HL-60 (cell line): Measurements from ENCODE around the gene IMMP2L.

Experiments
- DNase-seq, 2 experiments: peaks; one replicate each; pipeline ENCODE4 v3.0.0-alpha.2; 2010 to 2020; ENCODE audit warnings: low read depth in 1 of 2, low spot score in 1 of 2
- H3K27ac ChIP-seq: fragments of 250-450 bp; sonication (Bioruptor Pico); replicated peaks from 2 replicates; pipeline ENCODE4 v1.5.1; 2020; ENCODE audit warnings: mild to moderate bottlenecking, moderate library complexity
- H3K27me3 ChIP-seq: fragments of 250-450 bp; sonication (Bioruptor Pico); 2 replicates; pipeline ENCODE4 v1.5.1; 2021; ENCODE audit warnings: mild to moderate bottlenecking, moderate library complexity; ENCODE audit not compliant: insufficient read depth, poor library complexity, severe bottlenecking
- H3K4me3 ChIP-seq: replicated peaks from 2 replicates; pipeline ENCODE4 v1.5.1; 2011; ENCODE audit warnings: mild to moderate bottlenecking, control low read depth, low read length; ENCODE audit not compliant: insufficient read depth
- CTCF ChIP-seq: IDR thresholded peaks from one replicate; pipeline ENCODE4 v1.5.1; 2011; ENCODE audit warnings: low read length, control low read depth, inconsistent platforms; ENCODE audit not compliant: insufficient read depth
- GABPA ChIP-seq: IDR thresholded peaks from 2 replicates; pipeline ENCODE4 v1.6.1; 2012; ENCODE audit warnings: low read depth
- POLR2AphosphoS5 ChIP-seq: IDR thresholded peaks from 2 replicates; pipeline ENCODE4 v1.6.1; 2012; ENCODE audit warnings: low read depth
- REST ChIP-seq: IDR thresholded peaks from 2 replicates; pipeline ENCODE4 v1.6.1; 2012; ENCODE audit warnings: low read depth; ENCODE audit not compliant: insufficient replicate concordance
- SPI1 ChIP-seq: IDR thresholded peaks from 2 replicates; pipeline ENCODE4 v1.6.1; 2012; ENCODE audit warnings: low read depth, mild to moderate bottlenecking, borderline replicate concordance

The IMMP2L gene

GRCh38 chr7:110813986-110814385 lies 748.3 kb downstream of the IMMP2L start:
- no peak for TF ChIP-seq CTCF
- no peak for TF ChIP-seq GABPA
- TF ChIP-seq SPI1, result no peak
- TF ChIP-seq POLR2AphosphoS5, result no peak
- no peak for TF ChIP-seq REST
- no peak for DNase-seq
- no peaks in the 10 kb centered on the region for H3K27me3 ChIP-seq
- H3K4me3 ChIP-seq, result no peak overlapping the region
- H3K27ac ChIP-seq, result no peak overlapping the region

- H3K27me3 ChIP-seq, result no peaks in the 10 kb centered on the region
- no peak overlapping the region for H3K4me3 ChIP-seq
- TF ChIP-seq REST (no peak), GABPA (no peak), CTCF (no peak), SPI1 (no peak), POLR2AphosphoS5 (no peak)
- no peak overlapping the region for H3K27ac ChIP-seq
- no peak for DNase-seq
Measured at GRCh38 chr7:110809832-110810231, 752.5 kb downstream of the IMMP2L start.

GRCh38 chr7:110808361-110808760 lies 753.9 kb downstream of the IMMP2L start:
- TF ChIP-seq CTCF (no peak), POLR2AphosphoS5 (no peak), GABPA (no peak)
- no peak overlapping the region for H3K27ac ChIP-seq
- DNase-seq, result no peak
- no peak overlapping the region for H3K4me3 ChIP-seq
- H3K27me3 ChIP-seq, result no peaks in the 10 kb centered on the region

GRCh38 chr7:110804501-110804900 lies 757.8 kb downstream of the IMMP2L start:
- DNase-seq, result no peak
- Histone ChIP-seq H3K27ac (no peak overlapping the region), H3K27me3 (no peaks in the 10 kb centered on the region), H3K4me3 (no peak overlapping the region)
- TF ChIP-seq CTCF (no peak), SPI1 (no peak), GABPA (no peak), REST (no peak), POLR2AphosphoS5 (no peak)
